GM04503 (cell line): ENCODE data around the gene ASPDH.
"Not testable (repeated sequence)": the region's sequence is repeated elsewhere in the genome, so short reads cannot be mapped to it uniquely, and the experiment has no call there.

Experiments used
- DNase-seq: peaks from one replicate; pipeline ENCODE4 v3.0.0-alpha.2; 2012; ENCODE audit warnings: low read depth

ASPDH gene

GRCh38 chr19:50547385-50548190, 33.9 kb upstream of the ASPDH start:
- no peak for DNase-seq

GRCh38 chr19:50546527-50547221, 33.0 kb upstream of the ASPDH start:
- no peak for DNase-seq

GRCh38 chr19:50542943-50543342, 29.2 kb upstream of the ASPDH start:
- DNase-seq, result no peak

- peak; percentile 29 for DNase-seq
Observed at GRCh38 chr19:50537769-50538230, 24.1 kb upstream of the ASPDH start.

- DNase-seq, result no peak
Observed at GRCh38 chr19:50537306-50537685, 23.6 kb upstream of the ASPDH start.

- no peak for DNase-seq
Observed at GRCh38 chr19:50536662-50537305, 23.1 kb upstream of the ASPDH start.

GRCh38 chr19:50535672-50536187, 22.0 kb upstream of the ASPDH start:
- no peak for DNase-seq

- DNase-seq, result no peak
Observed at GRCh38 chr19:50534478-50534877, 20.8 kb upstream of the ASPDH start.

- no peak for DNase-seq
Observed at GRCh38 chr19:50532952-50533351, 19.2 kb upstream of the ASPDH start.

GRCh38 chr19:50531171-50531612, 17.5 kb upstream of the ASPDH start:
- DNase-seq, result no peak

GRCh38 chr19:50528052-50528451, 14.3 kb upstream of the ASPDH start:
- not testable (repeated sequence) for DNase-seq

- no peak for DNase-seq
Observed at GRCh38 chr19:50522881-50523280, 9.2 kb upstream of the ASPDH start.

GRCh38 chr19:50520822-50521465, 7.2 kb upstream of the ASPDH start:
- DNase-seq, result no peak

- no peak for DNase-seq
Observed at GRCh38 chr19:50519006-50519575, 5.4 kb upstream of the ASPDH start.

GRCh38 chr19:50518091-50519005, 4.6 kb upstream of the ASPDH start:
- no peak for DNase-seq

GRCh38 chr19:50517704-50518075, 4.0 kb upstream of the ASPDH start:
- DNase-seq, result no peak

GRCh38 chr19:50516964-50517703, 3.4 kb upstream of the ASPDH start:
- no peak for DNase-seq

GRCh38 chr19:50516456-50516855, 2.7 kb upstream of the ASPDH start:
- DNase-seq, result no peak

- DNase-seq, result no peak
Observed at GRCh38 chr19:50515168-50515561, 1.5 kb upstream of the ASPDH start.
